Skeletal muscle tissue (tissue), 4 donors: ENCODE data around the gene HACD2. TPM values are rescaled to one million over a fixed set of nuclear protein-coding genes. Genes with fewer than 3 reads are reported as not detected.

Experiments used
- H3K27ac ChIP-seq: one replicate; pipeline ENCODE4 v1.7.0; 2013; ENCODE audit warnings: mild to moderate bottlenecking, low read depth, low read length, inconsistent platforms
- H3K27me3 ChIP-seq, 3 donors: one replicate each; pipeline ENCODE4 v1.7.0; 2013; ENCODE audit warnings: low read length in 3 of 3; ENCODE audit not compliant: control insufficient read depth in 3 of 3, insufficient read depth in 3 of 3
- H3K36me3 ChIP-seq, 3 donors: one replicate each; pipeline ENCODE4 v1.7.0; 2013; ENCODE audit warnings: low read length in 3 of 3; ENCODE audit not compliant: control insufficient read depth in 3 of 3, insufficient read depth in 3 of 3
- H3K4me1 ChIP-seq, 3 donors: one replicate each; pipeline ENCODE4 v1.7.0; 2013; ENCODE audit warnings: low read length in 3 of 3, mild to moderate bottlenecking in 3 of 3; ENCODE audit not compliant: control insufficient read depth in 3 of 3, insufficient read depth in 3 of 3
- H3K4me3 ChIP-seq, 3 donors: one replicate each; pipeline ENCODE4 v1.7.0; 2013; ENCODE audit warnings: low read length in 3 of 3
- H3K9ac ChIP-seq, 3 donors: one replicate each; pipeline ENCODE4 v1.7.0; 2013; ENCODE audit warnings: low read length in 3 of 3, mild to moderate bottlenecking in 3 of 3, moderate library complexity in 2 of 3, low read depth in 1 of 3
- H3K9me3 ChIP-seq, 3 donors: one replicate each; pipeline ENCODE4 v1.7.0; 2013; ENCODE audit warnings: low read length in 3 of 3; ENCODE audit not compliant: control insufficient read depth in 3 of 3
- total RNA-seq: library from RNA; depleted of rRNA; stranded (reverse); fragments of >200 nt; gene quantifications from one replicate; pipeline ENCODE4 v1.2.3, GENCODE V29; 2014
- donor health status: Osteomylitis.

Gene HACD2, protein sequence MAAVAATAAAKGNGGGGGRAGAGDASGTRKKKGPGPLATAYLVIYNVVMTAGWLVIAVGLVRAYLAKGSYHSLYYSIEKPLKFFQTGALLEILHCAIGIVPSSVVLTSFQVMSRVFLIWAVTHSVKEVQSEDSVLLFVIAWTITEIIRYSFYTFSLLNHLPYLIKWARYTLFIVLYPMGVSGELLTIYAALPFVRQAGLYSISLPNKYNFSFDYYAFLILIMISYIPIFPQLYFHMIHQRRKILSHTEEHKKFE
- 15.7 TPM for total RNA-seq

- Histone ChIP-seq H3K4me1 (peaks cover 12 to 15% (median 15%) of the 10 kb centered on the region in 3 donors), H3K36me3 (peaks cover 0 to 11% (median 3%) of the 10 kb centered on the region in 3 donors), H3K9me3 (no peaks in the 10 kb centered on the region), H3K4me3 (peak within 1 kb of the TSS; percentile 99 to 100 (median 100)), H3K27ac (peak within 1 kb of the TSS; percentile 95), H3K9ac (peak within 1 kb of the TSS; percentile 86 to 97 (median 93)), H3K27me3 (no peaks in the 10 kb centered on the region)
Measured at GRCh38 chr3:123584988-123585937, at the start of gene HACD2. TSS of gene HACD2 (minus strand) at chr3:123585053. CDS start at chr3:123585027, 26 bp downstream.

DNA sequence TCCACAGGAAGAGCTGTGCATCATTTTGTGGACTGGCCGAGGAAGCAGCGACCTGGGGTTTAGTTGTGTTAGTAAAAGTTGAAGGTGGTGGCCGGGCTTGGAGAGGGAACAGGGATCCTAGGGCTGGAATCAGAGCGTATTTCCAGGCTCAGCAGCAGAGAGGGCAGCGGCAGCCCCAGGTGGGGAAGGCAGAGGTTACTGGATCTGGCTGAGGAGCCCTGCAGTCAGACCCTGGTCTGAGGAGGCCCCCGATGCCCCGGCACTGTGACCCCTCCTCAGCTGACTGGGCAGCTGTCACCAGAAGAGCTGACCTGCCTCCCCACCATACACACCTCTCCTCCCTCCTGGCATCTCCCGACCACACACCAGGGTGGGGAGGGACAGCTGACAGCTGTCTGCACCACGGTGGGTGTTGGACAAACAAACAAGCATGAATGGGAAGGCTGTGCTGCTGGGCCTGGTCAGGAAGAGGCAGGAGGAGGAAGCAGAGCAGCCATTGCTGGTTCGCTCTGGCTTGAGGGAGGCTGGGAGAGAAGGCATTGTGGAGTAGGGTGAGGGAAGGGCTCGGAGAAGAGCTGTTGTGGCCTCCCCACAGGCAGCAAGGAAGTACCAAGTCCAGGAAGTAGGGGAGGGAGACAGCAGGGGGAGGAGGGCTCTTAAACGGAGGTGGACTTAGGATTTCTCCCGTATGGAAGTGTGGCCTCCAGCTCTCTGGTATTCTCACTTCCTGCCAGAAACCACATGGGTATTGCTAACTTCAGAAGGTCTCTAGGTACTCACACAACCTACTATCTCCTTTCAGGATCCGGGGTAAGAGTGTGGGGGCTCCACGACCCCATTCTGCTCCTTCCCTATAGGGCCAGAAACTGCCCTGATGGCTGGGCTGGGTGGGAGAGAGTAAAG is 49.5 kb upstream of the HACD2 start:
- no peak overlapping the region for H3K9ac ChIP-seq
- no peak overlapping the region for H3K27ac ChIP-seq

GRCh38 chr3:123633530-123633929 is 48.7 kb upstream of the HACD2 start:
- Histone ChIP-seq H3K4me3 (no peak overlapping the region), H3K9ac (no peak overlapping the region), H3K4me1 (no peaks in the 10 kb centered on the region), H3K27ac (no peak overlapping the region), H3K27me3 (no peaks in the 10 kb centered on the region), H3K9me3 (no peaks in the 10 kb centered on the region), H3K36me3 (peaks cover 4 to 16% (median 14%) of the 10 kb centered on the region in 3 donors)

More for the DNA sequence above, 49.5 kb upstream of the HACD2 start:
- Histone ChIP-seq H3K27me3 (no peaks in the 10 kb centered on the region), H3K4me3 (no peak overlapping the region), H3K36me3 (peaks cover 4 to 16% (median 14%) of the 10 kb centered on the region in 3 donors), H3K9me3 (no peaks in the 10 kb centered on the region), H3K4me1 (no peaks in the 10 kb centered on the region)

DNA sequence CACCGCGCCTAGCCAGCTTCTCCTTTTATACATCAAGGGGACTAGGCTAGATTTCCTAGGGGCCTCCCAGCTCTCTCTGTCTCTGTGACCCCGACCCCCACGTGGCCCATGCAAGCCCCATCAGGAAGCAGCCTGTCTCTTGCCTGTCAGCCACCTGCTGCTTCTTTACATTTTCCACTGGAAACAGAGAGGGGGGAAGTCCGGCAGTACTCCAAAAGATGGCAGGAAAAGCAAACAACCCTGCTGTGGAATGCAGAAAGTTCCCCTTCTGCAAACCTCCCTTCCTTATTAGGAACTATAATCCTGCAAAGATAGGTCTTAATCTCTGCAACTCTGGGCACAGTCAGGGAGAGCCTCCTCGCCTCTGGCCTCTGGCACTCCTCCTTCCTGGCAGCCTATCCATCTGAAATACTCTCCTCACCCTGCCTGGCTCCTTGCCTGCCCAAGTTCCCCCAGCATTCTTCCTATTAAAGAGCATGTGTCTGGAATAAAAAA is 47.4 kb upstream of the HACD2 start:
- H3K27ac ChIP-seq = no peak overlapping the region

GRCh38 chr3:123629747-123630047 is 44.8 kb upstream of the HACD2 start:
- no peaks in the 10 kb centered on the region for H3K9me3 ChIP-seq
- H3K4me1 ChIP-seq = no peaks in the 10 kb centered on the region
- H3K36me3 ChIP-seq = peaks cover 4 to 12% (median 9%) of the 10 kb centered on the region in 3 donors
- H3K27ac ChIP-seq = no peak overlapping the region
- H3K27me3 ChIP-seq = no peaks in the 10 kb centered on the region
- no peak overlapping the region for H3K9ac ChIP-seq
- no peak overlapping the region for H3K4me3 ChIP-seq

More for the DNA sequence above, 47.4 kb upstream of the HACD2 start:
- no peaks in the 10 kb centered on the region for H3K9me3 ChIP-seq
- no peak overlapping the region for H3K4me3 ChIP-seq
- no peaks in the 10 kb centered on the region for H3K27me3 ChIP-seq
- no peak overlapping the region for H3K9ac ChIP-seq
- H3K36me3 ChIP-seq = peaks cover 4 to 13% (median 10%) of the 10 kb centered on the region in 3 donors
- no peaks in the 10 kb centered on the region for H3K4me1 ChIP-seq

- H3K4me3 ChIP-seq = no peak overlapping the region
- H3K27me3 ChIP-seq = no peaks in the 10 kb centered on the region
- H3K27ac ChIP-seq = no peak overlapping the region
- H3K36me3 ChIP-seq = peaks cover 4 to 13% (median 9%) of the 10 kb centered on the region in 3 donors
- H3K4me1 ChIP-seq = no peaks in the 10 kb centered on the region
- H3K9me3 ChIP-seq = no peaks in the 10 kb centered on the region
- no peak overlapping the region for H3K9ac ChIP-seq
Measured at GRCh38 chr3:123628996-123629746, 44.3 kb upstream of the HACD2 start.

- Histone ChIP-seq H3K27ac (no peak overlapping the region), H3K4me1 (no peaks in the 10 kb centered on the region), H3K27me3 (no peaks in the 10 kb centered on the region), H3K9ac (no peak overlapping the region), H3K4me3 (no peak overlapping the region), H3K9me3 (no peaks in the 10 kb centered on the region), H3K36me3 (peaks cover 4 to 13% (median 9%) of the 10 kb centered on the region in 3 donors)
Measured at GRCh38 chr3:123627673-123628670, 43.1 kb upstream of the HACD2 start.

GRCh38 chr3:123626881-123627280 is 42.0 kb upstream of the HACD2 start:
- H3K36me3 ChIP-seq = peaks cover 6 to 13% (median 9%) of the 10 kb centered on the region in 3 donors
- no peaks in the 10 kb centered on the region for H3K27me3 ChIP-seq
- H3K9me3 ChIP-seq = no peaks in the 10 kb centered on the region
- H3K4me3 ChIP-seq = no peak overlapping the region
- no peak overlapping the region for H3K9ac ChIP-seq
- no peaks in the 10 kb centered on the region for H3K4me1 ChIP-seq
- no peak overlapping the region for H3K27ac ChIP-seq
